ENCODE data around the gene ANKRD52.

Gene ANKRD52

DNA sequence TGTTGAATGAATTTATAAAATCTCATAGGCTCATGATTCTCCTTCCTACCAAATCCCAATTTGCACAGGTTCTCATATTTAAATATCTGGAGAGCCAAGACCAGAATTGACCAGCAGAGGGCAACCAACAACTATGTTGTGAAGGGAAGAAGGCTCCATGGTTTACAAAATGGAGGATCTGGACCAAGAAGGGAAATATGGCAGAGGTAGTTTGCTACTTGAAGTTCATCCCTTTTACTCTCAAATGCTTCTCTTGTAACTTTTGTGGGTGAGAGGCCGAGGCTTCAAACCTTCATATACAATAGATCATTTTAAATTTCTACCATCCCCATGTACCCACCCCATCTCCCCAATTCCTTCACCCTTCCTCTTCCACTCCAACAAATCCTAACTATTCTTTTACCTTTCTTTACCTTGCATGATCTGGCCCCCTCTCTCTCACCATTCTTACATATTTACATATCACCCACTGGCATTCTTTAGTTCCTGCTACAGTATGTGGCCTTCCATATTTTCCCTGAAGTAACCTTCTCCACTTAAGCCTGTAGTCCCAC, 65.1 kb downstream of the ANKRD52 start:
- H3K36me3 ChIP-seq (ENCODE audit: control insufficient read depth, insufficient read depth, low read length), result no peaks in the 10 kb centered on the region
- peaks cover 10% of the 10 kb centered on the region for H3K79me2 ChIP-seq
- no peak overlapping the region for H3K4me3 ChIP-seq (ENCODE audit: low read depth, low read length)
- H3K4me1 ChIP-seq, result peaks cover 6% of the 10 kb centered on the region
- H3K27ac ChIP-seq, result no peak overlapping the region
- no peaks in the 10 kb centered on the region for H3K9me3 ChIP-seq (ENCODE audit: control insufficient read depth, low read length)
- H3K4me2 ChIP-seq (ENCODE audit: low read length), result no peak overlapping the region
- peak overlapping the region; percentile 77 for H2AFZ ChIP-seq
- TF ChIP-seq, protein P1, sequence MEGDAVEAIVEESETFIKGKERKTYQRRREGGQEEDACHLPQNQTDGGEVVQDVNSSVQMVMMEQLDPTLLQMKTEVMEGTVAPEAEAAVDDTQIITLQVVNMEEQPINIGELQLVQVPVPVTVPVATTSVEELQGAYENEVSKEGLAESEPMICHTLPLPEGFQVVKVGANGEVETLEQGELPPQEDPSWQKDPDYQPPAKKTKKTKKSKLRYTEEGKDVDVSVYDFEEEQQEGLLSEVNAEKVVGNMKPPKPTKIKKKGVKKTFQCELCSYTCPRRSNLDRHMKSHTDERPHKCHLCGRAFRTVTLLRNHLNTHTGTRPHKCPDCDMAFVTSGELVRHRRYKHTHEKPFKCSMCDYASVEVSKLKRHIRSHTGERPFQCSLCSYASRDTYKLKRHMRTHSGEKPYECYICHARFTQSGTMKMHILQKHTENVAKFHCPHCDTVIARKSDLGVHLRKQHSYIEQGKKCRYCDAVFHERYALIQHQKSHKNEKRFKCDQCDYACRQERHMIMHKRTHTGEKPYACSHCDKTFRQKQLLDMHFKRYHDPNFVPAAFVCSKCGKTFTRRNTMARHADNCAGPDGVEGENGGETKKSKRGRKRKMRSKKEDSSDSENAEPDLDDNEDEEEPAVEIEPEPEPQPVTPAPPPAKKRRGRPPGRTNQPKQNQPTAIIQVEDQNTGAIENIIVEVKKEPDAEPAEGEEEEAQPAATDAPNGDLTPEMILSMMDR (IDR thresholded peaks at IDR 0.05), result peak; percentile 95
- H3K9ac ChIP-seq, result no peak overlapping the region
- H3K27me3 ChIP-seq (ENCODE audit: control insufficient read depth, insufficient read depth, low read length), result no peaks in the 10 kb centered on the region

DNA sequence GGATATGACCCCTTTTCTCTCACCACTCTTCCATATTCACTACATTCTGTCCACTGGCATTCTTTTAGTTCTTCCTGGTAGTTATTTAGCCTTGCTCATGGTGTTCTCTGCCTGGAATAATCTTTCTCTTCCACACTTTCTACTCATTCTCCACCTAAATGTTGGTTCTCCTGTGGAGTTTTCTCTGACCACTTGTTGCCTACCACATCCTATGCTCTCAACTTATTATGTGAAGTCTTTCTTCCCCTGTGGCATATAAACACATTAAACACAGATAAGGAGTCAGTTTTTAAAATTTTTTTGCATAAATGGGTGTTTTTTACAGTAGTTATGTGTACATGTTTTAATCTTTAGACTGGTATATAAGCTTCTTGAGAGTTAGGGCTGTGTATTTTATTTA, 65.6 kb downstream of the ANKRD52 start:
- Histone ChIP-seq H3K9ac (no peak overlapping the region), H3K27ac (no peak overlapping the region)

DNA sequence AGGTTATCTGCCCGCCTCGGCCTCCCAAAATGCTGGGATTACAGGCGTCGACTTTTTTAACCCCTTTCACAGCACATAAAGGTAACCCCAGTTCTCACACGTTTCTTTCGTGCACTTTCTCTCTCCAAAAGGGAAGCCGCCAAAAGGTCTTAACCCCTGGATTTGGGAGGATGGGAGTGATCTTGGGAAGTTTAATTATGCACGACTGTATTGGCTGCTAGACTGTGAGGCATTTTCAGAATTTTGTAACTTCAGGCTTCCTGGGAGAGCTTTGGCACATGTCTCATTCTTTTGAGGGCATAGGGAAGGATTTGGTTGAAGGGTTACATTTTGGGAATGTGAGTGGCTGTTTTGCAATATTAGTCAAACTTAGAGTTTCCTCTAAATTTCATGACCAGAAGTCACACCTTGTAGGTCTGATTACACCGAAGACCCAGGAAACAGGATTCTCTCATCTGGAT, 67.5 kb downstream of the ANKRD52 start:
- Histone ChIP-seq H3K27me3 (ENCODE audit: control insufficient read depth, insufficient read depth, low read length) (no peaks in the 10 kb centered on the region), H3K4me1 (peaks cover 6% of the 10 kb centered on the region), H3K36me3 (ENCODE audit: control insufficient read depth, insufficient read depth, low read length) (no peaks in the 10 kb centered on the region), H3K4me2 (ENCODE audit: low read length) (peak overlapping the region; percentile 80), H3K4me3 (ENCODE audit: low read depth, low read length) (peak overlapping the region; percentile 73), H3K9me3 (ENCODE audit: control insufficient read depth, low read length) (no peaks in the 10 kb centered on the region), H3K9ac (no peak overlapping the region), H3K79me2 (peaks cover 10% of the 10 kb centered on the region), H3K27ac (peak overlapping the region; percentile 94), H2AFZ (peak overlapping the region; percentile 100)
- TF ChIP-seq, protein P1 (IDR thresholded peaks at IDR 0.05), result no peak

More for the DNA sequence above, 65.6 kb downstream of the ANKRD52 start:
- no peak overlapping the region for H3K4me3 ChIP-seq (ENCODE audit: low read depth, low read length)
- no peaks in the 10 kb centered on the region for H3K9me3 ChIP-seq (ENCODE audit: control insufficient read depth, low read length)
- no peaks in the 10 kb centered on the region for H3K36me3 ChIP-seq (ENCODE audit: control insufficient read depth, insufficient read depth, low read length)
- H2AFZ ChIP-seq, result no peak overlapping the region
- no peaks in the 10 kb centered on the region for H3K27me3 ChIP-seq (ENCODE audit: control insufficient read depth, insufficient read depth, low read length)
- TF ChIP-seq, protein P1 (IDR thresholded peaks at IDR 0.05), result no peak
- H3K79me2 ChIP-seq, result peaks cover 10% of the 10 kb centered on the region
- H3K4me2 ChIP-seq (ENCODE audit: low read length), result no peak overlapping the region
- H3K4me1 ChIP-seq, result peaks cover 6% of the 10 kb centered on the region

- Histone ChIP-seq H3K79me2 (peaks cover 10% of the 10 kb centered on the region), H3K27ac (peak overlapping the region; percentile 94), H3K9ac (peak overlapping the region; percentile 43), H3K4me1 (peaks cover 6% of the 10 kb centered on the region), H3K36me3 (ENCODE audit: control insufficient read depth, insufficient read depth, low read length) (no peaks in the 10 kb centered on the region), H3K4me3 (ENCODE audit: low read depth, low read length) (peak overlapping the region; percentile 73), H3K9me3 (ENCODE audit: control insufficient read depth, low read length) (no peaks in the 10 kb centered on the region), H2AFZ (peak overlapping the region; percentile 100), H3K27me3 (ENCODE audit: control insufficient read depth, insufficient read depth, low read length) (no peaks in the 10 kb centered on the region), H3K4me2 (ENCODE audit: low read length) (peak overlapping the region; percentile 80)
- TF ChIP-seq, protein P1 (IDR thresholded peaks at IDR 0.05), result no peak
Observed at GRCh38 chr12:56189918-56190694, 68.1 kb downstream of the ANKRD52 start.

Data from parathyroid adenoma (tissue), 2 donors.